Coronary artery (tissue), 2 donors: ENCODE results near the gene ADAT1.

Experiments
- DNase-seq: peaks from one replicate; pipeline ENCODE4 v3.0.0-alpha.2; 2017; ENCODE audit warnings: low spot score
- H3K27ac ChIP-seq, 2 donors: fragments of 200-600 bp; sonication (generic); one replicate each; pipeline ENCODE4 v1.5.1; 2016 to 2019
- H3K4me3 ChIP-seq: fragments of 200-600 bp; sonication (generic); 2 replicates; pipeline ENCODE4 v1.5.1; 2016; ENCODE audit warnings: mild to moderate bottlenecking, moderate library complexity
- CTCF ChIP-seq: fragments of 200-600 bp; sonication (generic); IDR thresholded peaks from one replicate; pipeline ENCODE4 v1.5.1; 2019; ENCODE audit warnings: antibody characterized with exemption

Gene ADAT1

GRCh38 chr16:75622761-75623605 is at the start of gene ADAT1:
Gene ADAT1, minus strand, starts transcription at chr16:75623281. Its CDS starts 2,482 bp downstream, at chr16:75620799.
- peak within 1 kb of the TSS; percentile 83 to 95 for H3K27ac ChIP-seq
- no peak for TF ChIP-seq CTCF
- peak; percentile 99 for DNase-seq
- H3K4me3 ChIP-seq = peak within 1 kb of the TSS; percentile 87

GRCh38 chr16:75667503-75667902 is 44.4 kb upstream of the ADAT1 start:
- no peak for TF ChIP-seq CTCF
- DNase-seq = no peak
- Histone ChIP-seq H3K27ac (no peak overlapping the region), H3K4me3 (no peak overlapping the region)

- no peak for DNase-seq
- no peak for TF ChIP-seq CTCF
- Histone ChIP-seq H3K4me3 (no peak overlapping the region), H3K27ac (no peak overlapping the region)
These were observed 37.7 kb upstream of the ADAT1 start for GRCh38 chr16:75660726-75661302.

GRCh38 chr16:75660321-75660720 is 37.2 kb upstream of the ADAT1 start:
- no peak for TF ChIP-seq CTCF
- DNase-seq = no peak
- no peak overlapping the region for H3K27ac ChIP-seq
- H3K4me3 ChIP-seq = no peak overlapping the region

- no peak for TF ChIP-seq CTCF
- H3K27ac ChIP-seq = no peak overlapping the region
These were observed 35.1 kb upstream of the ADAT1 start for GRCh38 chr16:75658175-75658574.

GRCh38 chr16:75653922-75654321 is 30.8 kb upstream of the ADAT1 start:
- DNase-seq = no peak
- Histone ChIP-seq H3K4me3 (no peak overlapping the region), H3K27ac (no peak overlapping the region)
- no peak for TF ChIP-seq CTCF

More at GRCh38 chr16:75658175-75658574, 35.1 kb upstream of the ADAT1 start:
- H3K4me3 ChIP-seq = no peak overlapping the region
- no peak for DNase-seq
